B cell (primary cell): ENCODE data around the gene ZNF37A. TPM values are rescaled to one million over a fixed set of nuclear protein-coding genes. Genes with fewer than 3 reads are reported as not detected.
A peak's percentile ranks its signal among the peaks of the same experiment; 100 is the strongest.

ENCODE experiments used
- ATAC-seq: fragments of 200-7000 bp; cut with Tn5 transposase; one replicate; pipeline ENCODE4 v1.10.0; 2021; ENCODE audit warnings: low read depth, mild to moderate bottlenecking, moderate number of reproducible peaks, moderate library complexity
- CTCF ChIA-PET: fragments of 350-600 bp; sonication (Branson Sonifier 250); formaldehyde crosslinking; loops from one replicate; lab custom pipeline; 2021; ENCODE audit warnings: antibody characterized with exemption, inconsistent platforms; lab: Charles Lee
- POLR2A ChIA-PET: fragments of 350-600 bp; sonication (Branson Sonifier 250); formaldehyde crosslinking; loops from one replicate; lab custom pipeline; 2021; ENCODE audit warnings: antibody characterized with exemption; lab: Charles Lee
- DNase-seq: peaks from one replicate; pipeline ENCODE4 v3.0.0; 2013
- H2AFZ ChIP-seq: 2 replicates; pipeline ENCODE4 v1.6.1; 2012; ENCODE audit warnings: mild to moderate bottlenecking, low read depth, low read length; ENCODE audit not compliant: insufficient read depth, poor library complexity, severe bottlenecking
- H3K27ac ChIP-seq, 2 donors: 1 replicate in 1 of 2; 2 replicates in 1 of 2; pipeline ENCODE4 v1.5.1; 2012 to 2013; ENCODE audit warnings: low read length in 2 of 2, mild to moderate bottlenecking in 2 of 2, moderate library complexity in 1 of 2
- H3K27me3 ChIP-seq, 4 experiments: fragments of 200-600 bp in 1 of 4; sonication (generic) in 1 of 4; replicated peaks in 1 of 4; 1 replicate in 2 of 4; 2 replicates in 2 of 4; pipeline versions ENCODE4 v1.6.1 to v1.7.0; 2013 to 2016; ENCODE audit warnings: low read length in 3 of 4, mild to moderate bottlenecking in 2 of 4, mixed read lengths in 1 of 4, moderate library complexity in 1 of 4; ENCODE audit not compliant: insufficient read depth in 4 of 4, control insufficient read depth in 3 of 4; ENCODE audit errors: control extremely low read depth in 1 of 4
- H3K36me3 ChIP-seq, 2 experiments: replicated peaks in 1 of 2; 1 replicate in 1 of 2; 2 replicates in 1 of 2; pipeline versions ENCODE4 v1.6.1 to v1.7.1; 2013; ENCODE audit warnings: low read length in 1 of 2; ENCODE audit not compliant: insufficient read depth in 2 of 2, control insufficient read depth in 1 of 2; ENCODE audit errors: control extremely low read depth in 1 of 2, extremely low read depth in 1 of 2
- H3K4me1 ChIP-seq, 2 donors: fragments of 200-600 bp in 1 of 2; sonication (generic) in 1 of 2; 1 replicate in 1 of 2; 2 replicates in 1 of 2; pipeline versions ENCODE4 v1.5.1 to v1.6.1; 2013 to 2017; ENCODE audit warnings: low read length in 2 of 2; ENCODE audit not compliant: control insufficient read depth in 2 of 2, insufficient read depth in 2 of 2
- H3K4me2 ChIP-seq: replicated peaks from 2 replicates; pipeline ENCODE3; 2012; ENCODE audit warnings: mild to moderate bottlenecking, low read depth, low read length; ENCODE audit not compliant: poor library complexity, severe bottlenecking
- H3K4me3 ChIP-seq, 5 experiments: fragments of 200-600 bp in 1 of 5; sonication (generic) in 1 of 5; 1 replicate in 3 of 5; 2 replicates in 2 of 5; pipeline versions ENCODE4 v1.5.1 to v1.7.0; 2011 to 2016; ENCODE audit warnings: low read length in 4 of 5, mild to moderate bottlenecking in 4 of 5, low read depth in 2 of 5, control low read depth in 1 of 5, moderate library complexity in 1 of 5; ENCODE audit not compliant: insufficient read depth in 1 of 5; ENCODE audit errors: control extremely low read depth in 1 of 5, extremely low read depth in 1 of 5
- H3K79me2 ChIP-seq: fragments of 200-600 bp; sonication (generic); one replicate; pipeline ENCODE4 v1.6.0; 2016; ENCODE audit warnings: low read length; ENCODE audit not compliant: control insufficient read depth, insufficient read depth
- H3K9ac ChIP-seq: fragments of 200-600 bp; sonication (generic); 2 replicates; pipeline ENCODE4 v1.6.1; 2017; ENCODE audit warnings: mild to moderate bottlenecking, low read length, moderate library complexity
- H3K9me3 ChIP-seq, 3 donors: one replicate each; pipeline versions ENCODE4 v1.6.1 to v1.7.1; 2013; ENCODE audit warnings: low read length in 2 of 3; ENCODE audit not compliant: control insufficient read depth in 2 of 3, insufficient read depth in 1 of 3; ENCODE audit errors: control extremely low read depth in 1 of 3
- H4K20me1 ChIP-seq: 2 replicates; pipeline ENCODE4 v1.6.0; 2012; ENCODE audit warnings: mild to moderate bottlenecking, low read length; ENCODE audit not compliant: insufficient read depth, control insufficient read depth, poor library complexity, severe bottlenecking
- H3K27ac Mint-ChIP-seq: one replicate; pipeline ENCODE4 v1.8.0; 2021; ENCODE audit warnings: mixed read lengths
- H3K27me3 Mint-ChIP-seq: one replicate; pipeline ENCODE4 v1.8.0; 2021; ENCODE audit warnings: mixed read lengths
- H3K4me1 Mint-ChIP-seq: one replicate; pipeline ENCODE4 v1.8.0; 2021; ENCODE audit warnings: mixed read lengths
- H3K4me3 Mint-ChIP-seq: one replicate; pipeline ENCODE4 v1.8.0; 2021; ENCODE audit warnings: mixed read lengths
- H3K9me3 Mint-ChIP-seq: one replicate; pipeline ENCODE4 v1.8.0; 2022; ENCODE audit warnings: mixed read lengths; ENCODE audit not compliant: insufficient read depth
- EZH2 ChIP-seq: IDR thresholded peaks from 2 replicates; pipeline ENCODE4 v1.6.1; 2012; ENCODE audit warnings: borderline replicate concordance, low read depth, mild to moderate bottlenecking, moderate library complexity, low read length; ENCODE audit not compliant: insufficient read depth, poor library complexity, severe bottlenecking
- WGBS: methylation state at CpG from one replicate; pipeline ENCODE4 v1.1.5; 2013; ENCODE audit warnings: missing lambda C conversion rate; ENCODE audit not compliant: insufficient coverage; 5-methylcytosine and 5-hydroxymethylcytosine counted together
- intact Hi-C: fragments of 100-400 bp; cut with micrococcal nuclease; formaldehyde crosslinking; loops from one replicate; pipeline ENCODE4 v1.10.0; 2022
- polyA plus RNA-seq: library from polyadenylated mRNA; depleted of rRNA; stranded (reverse); fragments of >200 nt; gene quantifications from 2 replicates; pipeline ENCODE4 v1.2.3, GENCODE V29; 2012
- total RNA-seq, 2 donors: library from RNA; stranded (reverse); fragments of 120-200 nt in 1 of 2; gene quantifications; 1 replicate in 1 of 2; 2 replicates in 1 of 2; pipeline versions ENCODE4 v1.2.3 to v1.2.4, GENCODE V29; 2013 to 2022
- TF ChIP-seq, protein P1 (sequence below): fragments of 200-600 bp; IDR thresholded peaks from one replicate; pipeline ENCODE4 v1.8.0; 2022; ENCODE audit warnings: antibody characterized with exemption, mild to moderate bottlenecking

The ZNF37A gene
- total and polyA plus RNA-seq, 2 donors (not counting 1 experiment from before 2014, with no cell fraction given) = 6.1 to 26.4 TPM

DNA sequence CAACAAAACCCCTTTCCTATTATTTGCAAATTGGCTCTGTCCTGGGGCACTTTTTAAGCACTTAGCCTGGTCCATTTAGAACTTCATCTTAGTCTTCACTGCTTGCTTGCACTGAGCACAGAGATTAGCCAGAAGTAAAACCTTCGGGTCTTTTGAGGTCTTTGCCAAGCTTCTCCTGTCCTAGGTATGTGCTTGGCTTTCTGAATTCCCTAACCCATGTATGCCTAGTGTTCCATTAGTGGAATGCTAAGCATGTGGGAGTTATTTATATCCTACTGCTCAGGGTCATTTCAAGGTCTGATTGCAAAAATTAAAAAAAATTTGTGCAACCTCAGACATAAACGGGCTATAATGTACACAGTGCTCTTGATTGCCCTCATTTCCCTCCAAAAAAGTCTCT is 18.0 kb downstream of the ZNF37A start:
- Mint-ChIP-seq H3K27ac (no peak overlapping the region), H3K4me1 (no peaks in the 10 kb centered on the region), H3K9me3 (peaks cover 34% of the 10 kb centered on the region), H3K4me3 (no peak overlapping the region), H3K27me3 (no peaks in the 10 kb centered on the region)
- no peak overlapping the region for H3K27ac ChIP-seq
- intact Hi-C loops = no loop called here
- H3K4me3 ChIP-seq = no peak overlapping the region
- peaks cover 12 to 46% (median 35%) of the 10 kb centered on the region in 3 donors for H3K9me3 ChIP-seq
- peaks cover 10 to 34% of the 10 kb centered on the region in 2 experiments for H3K36me3 ChIP-seq
- H4K20me1 ChIP-seq = no peaks in the 10 kb centered on the region
- no CpG with 5 or more reads among the region's 2 CpGs for WGBS
- H2AFZ ChIP-seq = no peak overlapping the region
- no peak overlapping the region for H3K9ac ChIP-seq
- H3K27me3 ChIP-seq = no peaks in the 10 kb centered on the region
- no peak overlapping the region for H3K4me2 ChIP-seq
- H3K4me1 ChIP-seq = no peaks in the 10 kb centered on the region
- POLR2A ChIA-PET = no interaction called here
- ATAC-seq (no peak), DNase-seq (no peak)
- H3K79me2 ChIP-seq = no peaks in the 10 kb centered on the region
- CTCF ChIA-PET = no interaction called here
- TF ChIP-seq, protein P1, sequence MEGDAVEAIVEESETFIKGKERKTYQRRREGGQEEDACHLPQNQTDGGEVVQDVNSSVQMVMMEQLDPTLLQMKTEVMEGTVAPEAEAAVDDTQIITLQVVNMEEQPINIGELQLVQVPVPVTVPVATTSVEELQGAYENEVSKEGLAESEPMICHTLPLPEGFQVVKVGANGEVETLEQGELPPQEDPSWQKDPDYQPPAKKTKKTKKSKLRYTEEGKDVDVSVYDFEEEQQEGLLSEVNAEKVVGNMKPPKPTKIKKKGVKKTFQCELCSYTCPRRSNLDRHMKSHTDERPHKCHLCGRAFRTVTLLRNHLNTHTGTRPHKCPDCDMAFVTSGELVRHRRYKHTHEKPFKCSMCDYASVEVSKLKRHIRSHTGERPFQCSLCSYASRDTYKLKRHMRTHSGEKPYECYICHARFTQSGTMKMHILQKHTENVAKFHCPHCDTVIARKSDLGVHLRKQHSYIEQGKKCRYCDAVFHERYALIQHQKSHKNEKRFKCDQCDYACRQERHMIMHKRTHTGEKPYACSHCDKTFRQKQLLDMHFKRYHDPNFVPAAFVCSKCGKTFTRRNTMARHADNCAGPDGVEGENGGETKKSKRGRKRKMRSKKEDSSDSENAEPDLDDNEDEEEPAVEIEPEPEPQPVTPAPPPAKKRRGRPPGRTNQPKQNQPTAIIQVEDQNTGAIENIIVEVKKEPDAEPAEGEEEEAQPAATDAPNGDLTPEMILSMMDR = no peak
- no peak for TF ChIP-seq EZH2

DNA sequence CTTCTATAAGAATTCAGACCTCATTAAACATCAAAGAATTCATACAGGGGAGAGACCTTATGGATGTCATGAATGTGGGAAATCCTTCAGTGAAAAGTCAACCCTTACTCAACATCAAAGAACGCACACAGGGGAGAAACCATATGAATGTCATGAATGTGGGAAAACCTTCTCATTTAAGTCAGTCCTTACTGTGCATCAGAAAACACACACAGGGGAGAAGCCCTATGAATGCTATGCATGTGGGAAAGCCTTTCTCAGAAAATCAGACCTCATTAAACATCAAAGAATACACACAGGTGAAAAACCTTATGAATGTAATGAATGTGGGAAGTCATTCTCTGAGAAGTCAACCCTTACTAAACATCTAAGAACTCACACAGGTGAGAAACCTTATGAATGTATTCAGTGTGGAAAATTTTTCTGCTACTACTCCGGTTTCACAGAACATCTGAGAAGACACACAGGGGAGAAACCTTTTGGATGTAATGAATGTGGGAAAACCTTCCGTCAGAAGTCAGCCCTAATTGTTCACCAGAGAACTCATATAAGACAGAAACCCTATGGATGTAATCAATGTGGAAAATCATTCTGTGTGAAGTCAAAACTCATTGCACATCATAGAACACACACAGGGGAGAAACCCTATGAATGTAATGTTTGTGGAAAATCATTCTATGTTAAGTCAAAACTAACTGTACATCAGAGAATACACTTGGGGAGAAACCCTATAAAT is 24.1 kb downstream of the ZNF37A start:
- H3K4me1 ChIP-seq = no peaks in the 10 kb centered on the region
- H2AFZ ChIP-seq = no peak overlapping the region
- peak overlapping the region in 1 of 5 experiments; percentile 6 for H3K4me3 ChIP-seq
- DNase-seq (no peak), ATAC-seq (no peak)
- intact Hi-C loops = no loop called here
- H3K79me2 ChIP-seq = no peaks in the 10 kb centered on the region
- H4K20me1 ChIP-seq = no peaks in the 10 kb centered on the region
- H3K27ac Mint-ChIP-seq = no peak overlapping the region
- H3K9me3 ChIP-seq = peaks cover 38 to 94% (median 48%) of the 10 kb centered on the region in 3 donors
- H3K27ac ChIP-seq = no peak overlapping the region
- H3K4me1 Mint-ChIP-seq = no peaks in the 10 kb centered on the region
- H3K9ac ChIP-seq = no peak overlapping the region
- ChIA-PET CTCF (no interaction called here), POLR2A (no interaction called here)
- TF ChIP-seq EZH2 = no peak
- TF ChIP-seq, protein P1 = no peak
- no peaks in the 10 kb centered on the region for H3K27me3 Mint-ChIP-seq
- H3K27me3 ChIP-seq = no peaks in the 10 kb centered on the region
- H3K9me3 Mint-ChIP-seq = peaks cover 27% of the 10 kb centered on the region
- WGBS = no CpG with 5 or more reads among the region's 3 CpGs
- no peak overlapping the region for H3K4me2 ChIP-seq
- H3K4me3 Mint-ChIP-seq = no peak overlapping the region
- peaks cover 15 to 41% of the 10 kb centered on the region in 2 experiments for H3K36me3 ChIP-seq
